ENCODE measurements around the gene ACSM2B.
"Not testable (repeated sequence)": the region's sequence is repeated elsewhere in the genome, so short reads cannot be mapped to it uniquely, and the experiment has no call there.

- not testable (repeated sequence) for TF ChIP-seq CTCF (IDR thresholded peaks at IDR 0.05; ENCODE audit: low read depth, low read length); EZH2phosphoT487 (IDR thresholded peaks at IDR 0.05; ENCODE audit: low read depth)
Measured at GRCh38 chr16:20589486-20589885, 13.3 kb upstream of the ACSM2B start.
